Stimulated activated CD8-positive, alpha-beta memory T cell treated with anti-CD3 and anti-CD28 coated beads, Interleukin-7, amount 100 ng/mL, for 48 hours (primary cell): ENCODE results near the gene EHD3.

Source experiments
- DNase-seq, 2 donors: peaks; one replicate each; pipeline ENCODE4 v3.0.0-alpha.2; 2020; ENCODE audit warnings: low read depth in 1 of 2; ENCODE audit errors: extremely low read depth in 1 of 2

EHD3 gene

GRCh38 chr2:31234683-31235503 lies 941 bp downstream of the EHD3 start:
- DNase-seq = no peak

DNA sequence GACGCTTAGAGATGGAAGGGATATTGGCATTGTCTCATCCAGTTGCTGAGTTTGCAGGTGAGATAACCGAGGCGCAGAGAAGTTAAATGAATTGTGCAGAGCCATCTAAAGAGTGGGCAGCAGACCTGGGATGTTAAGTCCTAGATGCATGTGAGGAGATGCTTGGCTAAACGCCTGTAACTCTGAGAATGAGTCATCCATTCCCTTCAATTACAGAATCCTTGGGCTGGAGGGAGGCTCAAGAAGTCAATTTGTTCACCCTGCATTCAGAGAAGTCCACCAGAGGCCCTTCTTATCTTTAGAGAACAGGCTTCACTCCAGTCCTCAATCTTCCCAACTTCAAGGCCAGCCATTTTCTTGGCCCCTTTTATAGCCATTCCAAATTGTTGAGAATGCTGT lies 1.6 kb downstream of the EHD3 start:
- DNase-seq = no peak

- no peak for DNase-seq
Measured at GRCh38 chr2:31236433-31237205, 2.7 kb downstream of the EHD3 start.

DNA sequence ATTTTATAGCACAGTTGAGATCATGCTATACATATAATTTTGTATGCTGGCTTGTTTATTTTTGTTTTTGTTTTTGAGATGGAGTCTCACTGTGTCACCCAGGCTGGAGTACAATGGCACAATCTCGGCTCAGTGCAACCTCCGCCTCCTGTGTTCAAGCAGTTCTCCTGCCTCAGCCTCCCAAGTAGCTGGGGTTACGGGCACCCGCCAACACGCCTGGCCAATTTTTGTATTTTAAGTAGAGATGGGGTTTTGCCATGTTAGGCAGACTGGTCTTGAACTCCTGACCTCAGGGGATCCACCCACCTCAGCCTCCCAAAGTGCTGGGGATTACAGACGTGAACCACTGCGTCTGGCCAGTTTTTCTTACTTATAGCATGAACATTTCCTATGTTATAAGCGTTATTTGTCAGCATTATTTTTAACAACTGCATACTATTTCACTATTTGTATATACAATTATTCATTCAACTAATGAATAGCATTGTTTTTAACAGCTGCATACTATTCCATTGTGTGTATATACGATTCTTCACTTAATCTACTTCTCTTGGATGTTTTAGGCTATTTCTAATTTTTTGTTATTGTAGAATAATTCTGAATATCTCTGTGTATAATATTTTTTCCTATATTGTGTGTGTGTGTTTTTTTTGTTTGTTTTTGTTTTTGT lies 3.5 kb downstream of the EHD3 start:
- no peak for DNase-seq

DNA sequence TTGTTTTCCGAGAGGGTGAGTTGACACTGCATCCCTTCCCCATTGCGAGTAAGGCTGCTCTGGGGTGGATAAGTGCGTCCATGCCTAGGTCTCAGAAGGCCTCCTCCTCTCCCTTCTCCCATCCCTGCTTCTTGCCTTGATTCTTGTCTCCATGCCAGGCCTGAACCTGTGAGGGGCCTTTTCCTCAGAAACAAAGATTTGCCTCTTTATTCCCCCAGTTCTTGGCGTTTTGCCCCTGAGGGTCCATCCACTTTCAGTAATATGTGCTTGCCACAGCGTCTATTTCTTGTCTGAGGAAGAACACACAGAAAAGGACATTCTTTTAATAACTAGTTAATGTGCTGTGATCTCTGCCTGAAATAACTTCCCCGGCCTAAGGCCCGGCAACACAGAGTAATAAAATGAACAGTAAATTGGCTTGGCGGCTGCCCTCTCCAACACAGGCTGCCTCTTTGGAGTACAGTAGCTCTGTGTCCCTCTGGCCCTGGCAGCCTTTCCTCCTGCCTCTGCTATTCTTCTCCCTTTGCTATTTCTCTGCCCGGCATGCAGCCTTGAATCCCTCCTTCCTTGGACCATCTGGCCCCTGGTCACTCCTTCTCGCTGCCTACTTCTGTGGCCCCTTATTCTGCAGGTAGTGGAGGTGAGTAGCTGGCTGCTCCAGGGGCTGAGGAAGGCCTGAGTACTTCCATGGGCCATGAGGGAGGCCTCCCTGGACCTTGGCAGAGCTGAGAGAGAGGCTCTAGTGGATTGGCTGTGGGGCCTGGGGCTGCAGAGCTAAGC lies 4.4 kb downstream of the EHD3 start:
- DNase-seq = no peak

DNA sequence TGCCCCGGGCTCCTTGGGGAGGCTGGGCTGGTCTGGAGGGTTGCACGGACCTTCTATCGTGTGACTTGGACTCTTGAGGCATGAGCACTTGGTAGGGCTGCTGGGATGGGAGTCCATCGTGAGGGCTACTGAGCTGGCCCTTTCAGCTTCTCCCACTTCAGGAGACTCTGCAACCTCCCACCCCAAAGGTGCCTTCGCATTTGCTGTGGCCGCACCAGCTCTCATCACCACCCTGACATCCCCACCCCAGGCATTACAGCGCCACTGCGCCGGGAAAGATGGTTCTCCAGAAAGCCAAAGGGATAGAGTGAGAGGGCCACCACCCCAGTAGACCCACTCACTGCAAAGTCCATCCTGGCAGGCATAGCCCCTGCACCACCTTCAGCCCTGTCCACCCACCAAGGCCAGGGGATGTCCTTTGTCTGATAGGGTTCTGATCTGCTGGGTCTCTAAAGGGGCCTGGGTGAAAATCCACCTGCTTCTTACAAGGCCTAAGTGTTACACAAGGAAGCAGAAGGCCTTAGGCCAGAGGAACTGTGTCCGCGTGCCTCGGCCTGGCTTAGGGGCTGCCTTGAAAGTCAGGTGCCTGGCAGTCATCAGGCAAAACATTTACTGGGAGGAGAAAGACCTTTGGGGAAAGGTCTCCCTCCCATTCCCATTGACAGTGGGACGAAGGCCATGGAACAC lies 5.1 kb downstream of the EHD3 start:
- DNase-seq = no peak

- DNase-seq = no peak
Measured at GRCh38 chr2:31239593-31240177, 5.7 kb downstream of the EHD3 start.

- no peak for DNase-seq
Measured at GRCh38 chr2:31240381-31241365, 6.7 kb downstream of the EHD3 start.

DNA sequence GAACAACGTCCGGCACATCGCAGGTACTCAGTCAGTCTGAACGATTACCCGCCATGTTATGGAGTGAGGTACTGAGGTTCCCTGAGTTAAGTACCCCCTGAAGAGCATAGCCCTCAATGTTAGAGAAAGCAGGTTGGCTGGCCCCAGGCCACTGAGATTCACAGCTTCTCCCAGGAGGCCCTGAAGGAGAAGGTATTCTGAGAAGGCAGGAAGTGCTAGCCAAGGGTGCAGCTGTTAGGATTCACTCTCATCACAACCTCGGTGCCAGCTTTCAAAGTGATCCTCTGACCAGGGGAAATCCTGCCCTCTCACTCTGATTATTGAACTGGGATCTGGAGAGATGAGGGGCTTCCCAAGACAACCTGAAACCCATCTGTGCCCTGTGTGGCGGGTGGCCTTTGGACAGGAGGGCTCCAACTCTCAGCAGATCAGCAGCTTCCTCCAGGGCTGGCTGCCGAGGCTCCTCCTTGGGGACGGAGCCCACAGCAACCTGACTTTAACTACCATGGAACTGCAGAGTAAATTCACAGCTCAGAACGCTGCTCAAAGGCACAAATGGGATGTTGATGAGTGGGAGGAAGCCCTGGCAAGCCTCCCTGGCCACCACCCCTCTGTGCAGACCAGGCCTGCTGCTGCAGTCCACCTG lies 7.8 kb downstream of the EHD3 start:
- no peak for DNase-seq

DNA sequence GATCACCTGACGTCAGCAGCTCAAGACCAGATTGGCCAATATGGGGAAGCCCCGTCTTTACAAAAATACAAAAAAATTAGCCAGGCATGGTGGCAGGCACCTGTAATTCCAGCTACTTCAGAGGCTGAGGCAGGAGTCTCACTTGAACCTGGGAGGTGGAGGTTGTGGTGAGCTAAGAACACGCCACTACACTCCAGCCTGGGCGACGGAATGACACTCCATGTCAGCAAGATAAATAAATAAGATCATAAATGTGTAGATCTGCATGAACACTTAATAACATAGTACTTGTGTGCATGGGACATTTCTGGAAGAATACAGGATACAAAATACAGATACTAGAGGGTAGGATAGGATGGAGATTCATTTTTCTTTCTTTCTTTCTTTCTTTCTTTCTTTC lies 9.1 kb downstream of the EHD3 start:
- no peak for DNase-seq

GRCh38 chr2:31244101-31244500 lies 10.1 kb downstream of the EHD3 start:
- DNase-seq = no peak

GRCh38 chr2:31246184-31246852 lies 12.4 kb downstream of the EHD3 start:
- DNase-seq = no peak

DNA sequence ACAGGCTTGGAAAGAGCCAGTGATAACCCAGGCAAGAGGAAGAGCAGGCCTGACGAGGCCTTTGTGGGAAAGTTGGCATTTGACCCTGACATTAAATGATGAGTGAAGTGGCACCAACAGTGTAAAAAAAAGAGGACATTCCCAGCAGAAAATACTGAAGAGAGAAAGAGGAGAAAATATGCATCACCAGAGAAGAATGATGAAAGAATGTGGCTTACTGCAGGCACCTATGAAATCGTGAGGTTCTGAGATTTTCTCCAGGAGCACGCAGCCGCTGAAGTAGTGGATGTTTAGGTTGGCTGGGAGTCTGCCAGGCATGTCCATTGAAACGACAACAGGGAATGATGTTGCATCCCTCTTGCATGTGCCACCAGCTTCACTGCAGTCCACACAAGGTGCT lies 13.8 kb downstream of the EHD3 start:
- no peak for DNase-seq

DNA sequence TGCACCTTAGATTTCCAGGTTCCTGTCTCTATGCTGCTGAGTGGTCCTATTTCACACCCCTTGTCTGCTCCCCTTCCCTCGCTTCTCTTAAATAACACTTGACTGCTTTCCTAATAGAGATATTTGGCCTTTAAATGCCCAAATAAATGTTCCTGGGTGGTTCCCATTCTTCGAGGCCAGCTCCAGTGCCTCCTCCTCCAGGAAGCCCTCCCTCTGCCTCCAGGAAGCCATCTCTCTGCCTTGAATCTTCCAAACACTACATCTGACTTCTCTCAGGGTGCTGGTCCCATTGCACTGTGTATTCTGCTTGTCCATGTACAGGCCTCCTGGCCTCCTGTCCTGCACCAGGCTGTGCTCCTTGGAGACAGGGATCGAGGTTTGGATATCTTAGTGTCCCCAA lies 14.2 kb downstream of the EHD3 start:
- no peak for DNase-seq

- DNase-seq = no peak
Measured at GRCh38 chr2:31249009-31249690, 15.2 kb downstream of the EHD3 start.

- no peak for DNase-seq
Measured at GRCh38 chr2:31251018-31251417, 17.1 kb downstream of the EHD3 start.

GRCh38 chr2:31251851-31252250 lies 17.9 kb downstream of the EHD3 start:
- no peak for DNase-seq
